Kidney (tissue), 14 donors: ENCODE measurements around the gene USB1. TPM values are rescaled to one million over a fixed set of nuclear protein-coding genes. Genes with fewer than 3 reads are reported as not detected.

Experiments used
- DNase-seq, 5 donors: peaks; one replicate each; pipeline ENCODE4 v3.0.0-alpha.2; 2013 to 2020
- FAIRE-seq: peaks from 2 replicates; lab custom pipeline; 2012; peaks lifted over from hg19 to GRCh38; lab: Jason Lieb, UNC
- H3K27ac ChIP-seq, 2 donors: one replicate each; pipeline ENCODE4 v1.7.0; 2013; ENCODE audit warnings: low read depth in 2 of 2, low read length in 2 of 2, inconsistent platforms in 1 of 2
- H3K27me3 ChIP-seq: one replicate; pipeline ENCODE4 v1.7.1; 2013; ENCODE audit warnings: low read length, inconsistent platforms; ENCODE audit not compliant: control insufficient read depth, insufficient read depth
- H3K36me3 ChIP-seq, 3 donors: one replicate each; pipeline versions ENCODE4 v1.7.0 to v1.7.1; 2013; ENCODE audit warnings: low read length in 3 of 3, control low read depth in 1 of 3, inconsistent platforms in 1 of 3; ENCODE audit not compliant: insufficient read depth in 3 of 3, control insufficient read depth in 2 of 3
- H3K4me1 ChIP-seq, 3 donors: one replicate each; pipeline versions ENCODE4 v1.7.0 to v1.7.1; 2013; ENCODE audit warnings: low read length in 3 of 3, inconsistent platforms in 1 of 3, low read depth in 1 of 3; ENCODE audit not compliant: control insufficient read depth in 2 of 3, insufficient read depth in 2 of 3
- H3K4me3 ChIP-seq, 3 donors: one replicate each; pipeline versions ENCODE4 v1.7.0 to v1.8.1; 2013; ENCODE audit warnings: low read length in 3 of 3, control low read depth in 1 of 3, inconsistent platforms in 1 of 3
- H3K9ac ChIP-seq, 3 donors: one replicate each; pipeline versions ENCODE4 v1.7.0 to v1.7.1; 2013; ENCODE audit warnings: low read length in 3 of 3, control low read depth in 1 of 3, inconsistent platforms in 1 of 3
- H3K9me3 ChIP-seq, 3 donors: one replicate each; pipeline versions ENCODE4 v1.7.0 to v1.7.1; 2013; ENCODE audit warnings: low read length in 3 of 3, control low read depth in 1 of 3, inconsistent platforms in 1 of 3; ENCODE audit not compliant: control insufficient read depth in 2 of 3, insufficient read depth in 1 of 3
- CTCF ChIP-seq: IDR thresholded peaks from 3 replicates; pipeline ENCODE4 v1.5.1; 2012; ENCODE audit warnings: mild to moderate bottlenecking, moderate library complexity, borderline replicate concordance; ENCODE audit not compliant: insufficient read depth; ENCODE audit errors: extremely low read depth
- intact Hi-C: fragments of 100-400 bp; cut with DNase I; formaldehyde crosslinking; loops from one replicate; pipeline ENCODE4 v1.11.1; 2022
- polyA plus RNA-seq: library from polyadenylated mRNA; stranded (reverse); fragments of 350-450 nt; fragmentation: Illumina TruSeq; extraction: RNeasy Lipid Tissue Mini Kit (QIAGEN cat#74804); gene quantifications from one replicate; pipeline ENCODE4 v1.2.3, GENCODE V29; 2014; ENCODE audit warnings: low read depth, low replicate concordance; ENCODE audit not compliant: insufficient read depth
- total RNA-seq: library from RNA; stranded (reverse); fragmentation: NEBNext Ultra II Directional; extraction: Animal tissue kit (Norgen Biotek cat#: 25700); gene quantifications from one replicate; pipeline ENCODE4 v1.2.1, GENCODE V29; 2021
- donor health status: control.
- donor health status: control.
- donor health status: control.
- donor health status: control.
- donor health status: control.
- donor health status: DM: yes; HTN: yes; CAD: no.
- donor health status: Normal renal cell carcinoma (clear cell type).

Gene USB1
- total and polyA plus RNA-seq, 2 donors from 2014 or later = 18.3 to 32.8 TPM

DNA sequence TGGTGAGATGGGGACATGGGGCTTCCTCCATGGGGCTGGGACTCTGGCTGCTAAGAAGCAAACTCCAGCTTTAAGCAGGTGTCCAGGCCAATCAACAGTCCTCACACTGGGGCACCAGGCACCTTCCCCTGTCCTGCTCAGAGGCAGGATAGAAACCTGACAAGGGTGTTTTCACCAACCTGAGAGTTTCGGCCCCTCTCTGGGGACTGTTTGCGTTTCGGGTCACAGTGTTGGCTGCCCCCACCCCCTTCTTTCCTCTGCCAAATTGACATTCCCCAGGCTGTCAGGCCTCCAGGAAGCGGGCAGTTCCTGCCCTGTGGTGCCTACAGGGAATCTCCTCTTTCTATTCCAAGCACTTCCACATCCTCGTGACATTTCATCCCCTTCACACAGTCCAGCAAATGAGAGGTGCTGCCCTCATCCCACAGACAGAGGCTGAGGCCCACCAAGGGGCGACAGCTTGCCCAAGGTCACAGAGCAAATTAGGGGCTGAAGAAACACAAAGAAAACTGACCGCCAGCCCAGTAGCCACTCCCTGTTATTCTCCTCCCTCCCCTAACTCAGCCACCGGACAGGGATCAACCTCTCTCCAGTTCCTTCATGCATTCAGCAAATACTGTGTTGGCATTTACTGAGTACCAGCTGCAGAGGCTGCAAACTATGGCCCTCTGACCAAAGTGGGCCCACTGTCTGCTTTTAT, 62.3 kb downstream of the USB1 start:
- no peaks in the 10 kb centered on the region for H3K36me3 ChIP-seq
- no peak for TF ChIP-seq CTCF
- H3K4me1 ChIP-seq = no peaks in the 10 kb centered on the region
- H3K27ac ChIP-seq = no peak overlapping the region
- FAIRE-seq (no peak), DNase-seq (peak in 2 of 5 donors; percentile 11 to 27)
- intact Hi-C loops = no loop called here
- H3K9me3 ChIP-seq = no peaks in the 10 kb centered on the region
- H3K27me3 ChIP-seq = no peaks in the 10 kb centered on the region
- no peak overlapping the region for H3K9ac ChIP-seq
- H3K4me3 ChIP-seq = no peak overlapping the region

DNA sequence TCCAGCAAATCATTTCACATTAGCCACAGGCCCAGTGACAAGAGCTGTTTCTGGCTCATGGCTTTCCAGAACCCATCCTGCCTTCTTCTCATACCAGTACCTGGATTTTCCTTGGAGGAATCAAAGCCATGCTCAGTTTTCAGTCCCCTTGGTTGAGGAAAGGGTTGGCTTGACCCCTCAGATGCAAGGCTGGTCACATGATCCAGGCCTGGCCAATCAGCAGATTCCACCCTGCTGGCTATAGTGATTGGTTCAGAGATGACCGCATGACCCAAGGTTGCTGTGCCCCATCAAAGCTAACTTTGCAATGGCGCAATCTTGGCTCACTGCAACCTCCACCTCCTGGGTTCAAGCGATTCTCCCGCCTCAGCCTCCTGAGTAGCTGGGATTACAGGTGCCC, 69.4 kb downstream of the USB1 start:
- Histone ChIP-seq H3K9ac (no peak overlapping the region), H3K4me3 (no peak overlapping the region), H3K9me3 (no peaks in the 10 kb centered on the region), H3K27me3 (no peaks in the 10 kb centered on the region), H3K4me1 (no peaks in the 10 kb centered on the region), H3K27ac (no peak overlapping the region), H3K36me3 (no peaks in the 10 kb centered on the region)
- FAIRE-seq = no peak
- no peak for DNase-seq
- intact Hi-C loops = no loop called here
- no peak for TF ChIP-seq CTCF

Other genes with a start within 250 kb of the USB1 start
- 109 TPM for gene KIFC3, start 198.9 kb upstream of the USB1 start, total RNA-seq
- gene KIFC3, start 198.9 kb upstream of the USB1 start, polyA plus RNA-seq = 74.9 TPM
- not detected for gene CNGB1, start 30.3 kb upstream of the USB1 start, total RNA-seq
- not detected for gene CNGB1, start 30.3 kb upstream of the USB1 start, polyA plus RNA-seq
- 10.9 TPM for gene ZNF319, start 735 bp upstream of the USB1 start, total RNA-seq
- 2.9 TPM for gene ZNF319, start 735 bp upstream of the USB1 start, polyA plus RNA-seq
- gene MMP15, start 24.3 kb downstream of the USB1 start, total RNA-seq = 31.4 TPM
- gene MMP15, start 24.3 kb downstream of the USB1 start, polyA plus RNA-seq = 19.1 TPM
- gene CFAP20, start 128.0 kb downstream of the USB1 start, total RNA-seq = 22.3 TPM
- gene CFAP20, start 128.0 kb downstream of the USB1 start, polyA plus RNA-seq = 33.3 TPM
- gene CSNK2A2, start 196.7 kb downstream of the USB1 start, total RNA-seq = 55.3 TPM
- 26.7 TPM for gene CSNK2A2, start 196.7 kb downstream of the USB1 start, polyA plus RNA-seq